NAMALWA (cell line): ENCODE results near the gene GTF2IRD1.
"Not testable (repeated sequence)": the region's sequence is repeated elsewhere in the genome, so short reads cannot be mapped to it uniquely, and the experiment has no call there.

Source experiments
- DNase-seq: peaks from one replicate; pipeline ENCODE4 v3.0.0-alpha.2; 2015; ENCODE audit warnings: low spot score

GTF2IRD1 gene, protein sequence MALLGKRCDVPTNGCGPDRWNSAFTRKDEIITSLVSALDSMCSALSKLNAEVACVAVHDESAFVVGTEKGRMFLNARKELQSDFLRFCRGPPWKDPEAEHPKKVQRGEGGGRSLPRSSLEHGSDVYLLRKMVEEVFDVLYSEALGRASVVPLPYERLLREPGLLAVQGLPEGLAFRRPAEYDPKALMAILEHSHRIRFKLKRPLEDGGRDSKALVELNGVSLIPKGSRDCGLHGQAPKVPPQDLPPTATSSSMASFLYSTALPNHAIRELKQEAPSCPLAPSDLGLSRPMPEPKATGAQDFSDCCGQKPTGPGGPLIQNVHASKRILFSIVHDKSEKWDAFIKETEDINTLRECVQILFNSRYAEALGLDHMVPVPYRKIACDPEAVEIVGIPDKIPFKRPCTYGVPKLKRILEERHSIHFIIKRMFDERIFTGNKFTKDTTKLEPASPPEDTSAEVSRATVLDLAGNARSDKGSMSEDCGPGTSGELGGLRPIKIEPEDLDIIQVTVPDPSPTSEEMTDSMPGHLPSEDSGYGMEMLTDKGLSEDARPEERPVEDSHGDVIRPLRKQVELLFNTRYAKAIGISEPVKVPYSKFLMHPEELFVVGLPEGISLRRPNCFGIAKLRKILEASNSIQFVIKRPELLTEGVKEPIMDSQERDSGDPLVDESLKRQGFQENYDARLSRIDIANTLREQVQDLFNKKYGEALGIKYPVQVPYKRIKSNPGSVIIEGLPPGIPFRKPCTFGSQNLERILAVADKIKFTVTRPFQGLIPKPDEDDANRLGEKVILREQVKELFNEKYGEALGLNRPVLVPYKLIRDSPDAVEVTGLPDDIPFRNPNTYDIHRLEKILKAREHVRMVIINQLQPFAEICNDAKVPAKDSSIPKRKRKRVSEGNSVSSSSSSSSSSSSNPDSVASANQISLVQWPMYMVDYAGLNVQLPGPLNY

DNA sequence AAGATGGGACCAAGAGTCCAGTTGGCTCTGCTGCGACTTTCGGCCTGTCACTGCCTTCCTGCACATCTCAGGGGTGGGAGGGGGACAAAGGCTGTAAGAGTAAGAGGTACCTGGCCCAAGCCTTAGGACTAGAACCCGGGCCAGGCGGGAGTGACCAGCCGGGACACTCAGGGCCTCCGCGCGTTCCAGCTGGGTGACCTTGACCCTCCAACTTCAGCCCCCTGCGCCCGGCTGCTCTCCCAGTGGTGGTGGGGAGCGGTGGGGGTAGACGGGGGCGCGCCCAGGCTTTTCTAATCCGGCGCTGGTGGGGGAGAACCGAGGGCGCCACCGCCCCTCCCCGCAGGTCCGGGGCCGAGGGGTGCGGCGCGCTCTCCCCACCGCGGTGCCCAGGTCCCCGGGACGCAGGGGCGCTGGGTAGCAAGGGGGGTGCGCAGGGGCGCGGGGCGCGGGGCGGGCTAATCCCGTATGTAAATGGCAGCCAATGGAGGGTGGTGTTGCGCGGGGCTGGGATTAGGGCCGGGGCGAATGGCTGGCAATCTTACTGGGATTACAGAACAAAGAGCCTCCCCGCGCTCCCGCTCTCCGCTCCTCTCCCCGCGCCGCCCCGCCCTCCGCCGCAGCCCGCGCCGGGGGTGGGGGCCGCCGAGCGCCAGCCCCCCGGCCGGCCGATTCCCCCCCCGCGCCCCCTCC, at the start of gene GTF2IRD1:
Gene GTF2IRD1, plus strand, starts transcription at position 585 of the 690 bp plus-strand sequence. CDS start 54,175 bp downstream, outside the sequence.
- DNase-seq, result peak; percentile 53

DNA sequence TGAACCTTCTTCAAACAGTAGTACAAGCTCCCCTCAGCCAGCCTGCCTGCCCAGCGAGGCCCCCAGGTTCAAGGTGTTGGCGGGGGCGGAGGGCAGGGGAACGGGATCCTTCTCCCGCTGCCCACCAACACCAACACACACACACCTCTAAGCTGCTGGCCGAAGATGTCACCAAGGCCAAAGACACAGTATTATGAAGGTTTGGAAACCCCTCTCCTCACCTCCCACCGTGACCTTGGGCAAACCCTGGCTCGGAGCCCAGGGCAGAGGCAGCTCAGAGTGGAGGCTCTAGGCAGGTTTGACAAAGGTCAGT, 49.4 kb upstream of the GTF2IRD1 start:
- no peak for DNase-seq

DNA sequence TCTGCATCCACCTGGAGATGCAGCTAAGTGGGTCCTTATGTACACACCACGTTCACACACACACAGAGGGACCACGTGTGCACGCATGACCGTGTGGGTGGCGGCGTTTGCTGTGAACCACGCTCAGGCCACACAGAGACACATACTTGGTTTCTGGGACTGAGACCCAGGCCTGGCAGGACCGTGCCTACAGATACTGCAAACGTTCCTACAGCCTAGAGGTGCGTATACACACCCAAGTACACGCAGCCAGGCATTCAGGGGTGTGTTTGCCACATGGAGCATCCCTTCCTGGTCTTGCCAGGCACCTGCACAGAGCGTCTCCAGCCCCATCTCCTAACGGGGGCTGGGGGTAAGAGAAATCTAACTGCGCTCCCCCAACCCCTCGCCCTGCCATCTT, 49.0 kb upstream of the GTF2IRD1 start:
- no peak for DNase-seq

DNA sequence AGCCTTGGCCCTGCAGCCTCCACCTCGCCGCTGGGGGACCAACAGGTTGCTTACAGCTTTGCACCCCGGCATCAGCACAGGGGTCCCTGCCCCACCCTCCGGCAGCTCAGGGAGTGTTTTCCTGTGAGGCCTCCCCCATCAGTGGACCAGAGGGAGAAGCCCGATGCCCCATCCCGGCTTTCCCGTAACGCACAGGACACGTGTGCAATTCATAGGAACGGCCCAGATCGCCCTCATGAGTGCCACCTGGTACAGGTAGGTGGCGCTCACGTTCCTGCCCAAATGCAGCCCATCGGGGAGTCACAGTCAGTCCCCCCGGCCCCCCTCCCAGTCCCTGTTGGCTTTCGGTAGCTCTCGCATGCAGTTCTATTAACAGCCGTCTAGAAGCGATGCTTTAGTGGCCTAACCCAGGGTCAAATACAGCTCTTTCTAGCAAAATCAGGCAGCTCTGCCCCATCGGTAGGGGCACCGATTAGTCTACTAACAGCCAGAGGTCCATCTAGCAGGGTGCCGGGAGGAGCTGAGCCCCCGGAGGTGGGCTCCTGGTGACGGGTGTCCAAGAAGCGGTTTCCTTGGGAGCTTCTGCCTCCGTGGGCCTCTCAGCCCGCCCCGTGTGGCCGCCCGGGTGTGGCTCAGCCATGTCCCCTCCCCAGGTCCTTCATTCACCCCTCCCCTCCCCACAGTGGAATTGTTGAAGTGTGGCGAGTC, 48.4 kb upstream of the GTF2IRD1 start:
- DNase-seq, result peak; percentile 63

DNA sequence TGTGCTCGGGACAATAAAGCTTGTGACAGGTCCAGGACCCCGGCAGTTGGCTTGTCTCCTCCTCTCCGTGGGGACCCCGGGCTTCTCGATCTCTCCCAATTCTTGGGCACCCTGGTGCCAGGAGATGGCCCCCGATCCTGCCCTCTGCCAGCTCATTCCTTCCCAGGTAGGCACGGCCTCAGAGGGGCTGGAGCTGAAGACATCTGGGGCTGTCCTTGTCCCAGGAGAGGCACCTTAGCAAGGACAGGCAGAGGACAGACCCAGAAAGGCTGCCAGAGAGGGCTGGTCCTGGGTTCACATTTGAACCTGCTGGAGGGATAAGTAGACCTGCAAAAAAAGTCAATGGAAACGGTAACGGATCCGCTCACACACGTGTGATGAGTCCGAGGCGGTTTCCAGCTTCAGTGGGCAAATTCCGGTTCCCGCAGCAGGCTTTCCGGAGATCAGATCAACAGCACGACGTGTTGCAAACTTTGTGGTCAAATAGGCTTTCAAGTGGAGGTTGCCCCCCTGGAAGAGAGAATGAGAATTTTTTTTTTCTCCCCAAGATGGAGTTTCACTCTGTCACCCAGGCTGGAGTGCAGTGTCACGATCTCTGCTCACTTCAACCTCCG, 47.7 kb upstream of the GTF2IRD1 start:
- DNase-seq, result no peak

DNA sequence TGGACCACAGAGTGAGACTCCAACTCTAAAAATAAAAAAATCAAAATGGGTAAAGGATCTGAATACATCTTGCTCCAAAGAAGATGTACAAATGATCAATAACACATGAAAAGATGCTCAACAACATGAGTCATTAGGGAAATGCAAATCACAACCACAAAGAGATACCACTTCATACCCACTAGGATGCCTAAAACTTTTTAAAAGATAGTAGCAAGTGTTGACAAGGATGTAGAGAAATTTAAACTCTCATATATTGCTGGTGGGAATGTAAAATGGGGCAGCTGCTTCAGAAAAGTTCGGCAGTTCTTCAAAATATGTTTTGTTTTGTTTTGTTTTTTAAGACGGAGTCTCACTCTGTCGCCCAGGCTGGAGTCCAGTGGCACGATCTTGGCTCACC, 45.7 kb upstream of the GTF2IRD1 start:
- DNase-seq, result no peak

DNA sequence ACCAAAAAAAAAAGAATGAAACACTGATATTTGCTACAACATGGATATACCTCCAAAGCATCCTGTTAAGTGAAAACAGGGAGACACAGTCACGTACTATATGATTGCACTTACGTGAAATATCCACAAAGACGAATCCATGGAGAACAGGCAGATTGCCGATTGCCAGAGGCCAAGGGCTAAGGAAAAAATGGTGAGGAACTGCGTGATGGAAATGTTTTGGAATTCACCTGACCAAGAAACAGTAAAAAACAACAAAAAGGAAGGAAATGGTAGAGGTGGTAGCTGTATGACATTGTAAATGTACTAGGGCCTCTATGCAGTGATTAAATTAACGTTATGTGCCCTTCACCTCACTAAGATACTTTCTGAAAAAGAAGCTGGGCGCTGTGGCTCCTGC, 44.1 kb upstream of the GTF2IRD1 start:
- no peak for DNase-seq

DNA sequence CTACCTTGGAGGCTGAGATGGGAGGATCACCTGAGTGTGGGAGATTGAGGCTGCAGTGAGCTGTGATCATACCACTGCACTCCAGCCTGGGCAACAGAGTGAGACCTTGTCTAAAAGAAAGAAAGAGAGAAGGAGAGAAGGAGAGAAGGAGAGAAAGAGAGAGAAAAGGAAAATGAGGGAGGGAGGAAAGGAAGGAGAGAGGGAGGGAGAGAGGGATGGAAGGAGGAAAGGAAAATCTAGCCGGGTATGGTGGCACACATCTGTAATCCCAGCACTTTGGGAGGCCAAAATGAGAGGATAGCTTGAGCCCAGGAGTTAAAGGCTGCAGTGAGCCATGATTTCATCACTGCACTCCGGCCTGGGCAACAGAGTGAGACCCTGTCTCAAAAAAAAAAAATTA, 42.9 kb upstream of the GTF2IRD1 start:
- DNase-seq, result no peak

DNA sequence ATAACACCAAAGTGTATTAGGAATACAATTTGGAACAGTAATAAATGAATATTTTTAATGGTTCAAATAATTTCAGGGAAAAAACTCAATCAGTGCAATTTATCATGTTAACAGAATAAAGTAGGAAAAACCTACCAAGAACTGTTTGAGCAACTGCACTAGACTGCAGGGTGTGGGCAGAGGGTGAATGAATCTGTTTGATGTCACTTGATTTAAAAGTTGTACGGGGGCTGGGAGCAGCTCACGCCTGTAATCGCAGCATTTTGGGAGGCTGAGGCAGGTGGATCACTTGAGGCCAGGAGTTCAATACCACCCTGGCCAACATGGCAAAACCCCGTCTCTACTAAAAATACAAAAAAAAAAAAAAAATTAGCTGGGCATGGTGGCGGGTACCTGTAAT, 42.1 kb upstream of the GTF2IRD1 start:
- not testable (repeated sequence) for DNase-seq

DNA sequence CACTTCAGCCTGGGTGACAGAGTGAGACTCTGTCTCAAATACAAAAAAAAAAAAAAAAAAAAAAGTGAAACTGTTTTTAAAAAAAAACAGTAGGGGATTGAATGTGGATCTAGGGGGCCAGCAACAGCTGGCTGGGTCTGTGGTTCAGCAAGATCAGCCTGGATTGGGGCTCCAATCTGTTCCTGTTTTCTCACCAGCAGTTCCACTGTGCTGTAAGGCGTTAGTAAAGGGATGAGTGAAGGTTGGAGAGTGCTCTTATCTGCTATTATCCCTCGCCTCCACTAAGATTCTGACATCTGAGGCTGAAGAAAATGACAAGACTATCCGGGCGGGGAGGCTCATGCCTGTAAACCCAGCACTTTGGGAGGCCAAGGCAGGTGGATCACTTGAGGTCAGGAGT, 41.6 kb upstream of the GTF2IRD1 start:
- DNase-seq, result no peak

DNA sequence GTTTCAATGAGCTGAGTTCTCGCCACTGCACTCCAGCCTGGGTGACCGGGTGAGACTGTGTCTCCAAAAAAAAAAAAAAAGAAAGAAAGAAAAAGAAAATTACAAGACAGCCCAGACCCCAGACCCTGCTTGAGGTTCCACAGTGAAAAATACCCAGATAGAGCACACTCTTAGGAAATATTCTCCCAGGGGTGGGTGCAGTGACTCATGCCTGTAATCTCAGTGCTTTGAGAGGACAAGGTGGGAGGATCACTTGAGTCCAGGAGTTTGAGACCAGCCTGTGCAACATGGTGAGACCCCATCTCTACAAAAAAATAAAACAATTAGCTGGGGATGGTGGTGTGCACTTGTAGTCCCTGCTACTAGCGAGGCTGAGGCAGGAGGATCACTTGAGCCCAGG, 41.1 kb upstream of the GTF2IRD1 start:
- DNase-seq, result no peak

DNA sequence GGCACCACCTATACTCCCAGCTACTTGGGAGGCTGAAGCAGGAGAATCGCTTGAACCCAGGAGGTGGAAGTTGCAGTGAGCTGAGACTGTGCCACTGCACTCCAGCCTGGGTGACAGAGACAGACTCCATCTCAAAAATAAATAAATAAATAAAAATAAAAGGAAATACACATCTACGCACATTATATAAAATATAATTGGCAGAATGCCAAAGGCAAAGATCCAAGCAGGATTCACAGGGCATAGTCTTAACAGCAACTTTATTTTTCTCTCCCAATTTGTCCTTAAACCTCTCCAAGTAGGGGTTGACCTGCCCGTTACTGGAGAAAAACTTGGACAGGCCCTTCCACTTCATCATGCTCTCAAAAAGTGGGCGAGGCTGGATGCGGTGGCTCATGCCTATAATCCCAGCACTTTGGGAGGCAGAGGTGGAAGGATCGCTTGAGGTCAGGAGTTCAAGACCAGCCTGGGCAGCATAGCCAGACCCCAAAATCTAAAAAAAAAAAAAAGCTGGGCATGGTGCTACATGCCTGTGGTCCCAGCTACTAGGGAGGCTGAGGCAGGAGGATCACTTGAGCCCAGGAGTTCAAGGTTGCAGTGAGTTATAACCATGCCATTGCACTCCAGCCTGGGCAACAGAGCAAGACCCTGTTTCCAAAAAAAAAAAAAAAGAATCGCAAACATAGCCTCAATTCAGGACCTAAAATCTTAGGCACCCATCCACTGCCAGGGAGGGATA, 38.9 kb upstream of the GTF2IRD1 start:
- DNase-seq, result not testable (repeated sequence)

DNA sequence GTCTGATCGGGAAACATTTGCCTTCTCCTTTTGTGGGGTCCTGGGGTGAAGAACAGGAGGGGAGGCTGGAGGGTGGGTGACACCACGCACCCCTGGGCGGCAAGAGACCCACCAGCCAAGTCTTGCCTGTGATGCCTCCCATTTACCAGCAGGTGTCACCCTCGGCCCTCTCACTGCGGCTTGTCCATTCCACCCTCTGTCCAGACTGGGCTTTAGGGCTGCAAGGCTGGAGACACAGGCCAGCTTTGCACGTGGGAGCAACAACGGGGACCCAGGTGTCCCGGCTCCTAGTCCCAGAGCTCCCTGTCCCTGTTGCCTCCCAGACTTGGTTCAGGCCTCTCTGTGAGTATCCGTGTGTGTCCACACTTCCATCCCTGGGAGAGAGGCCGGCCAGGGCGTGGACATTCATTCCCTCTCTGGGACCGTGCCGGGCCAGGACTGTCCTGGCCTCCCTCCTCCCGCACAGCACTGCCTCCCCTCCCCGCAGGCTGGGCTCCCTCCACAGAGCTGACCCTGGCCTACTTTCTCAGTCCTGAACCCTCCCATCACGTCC, 36.2 kb upstream of the GTF2IRD1 start:
- DNase-seq, result peak; percentile 78

DNA sequence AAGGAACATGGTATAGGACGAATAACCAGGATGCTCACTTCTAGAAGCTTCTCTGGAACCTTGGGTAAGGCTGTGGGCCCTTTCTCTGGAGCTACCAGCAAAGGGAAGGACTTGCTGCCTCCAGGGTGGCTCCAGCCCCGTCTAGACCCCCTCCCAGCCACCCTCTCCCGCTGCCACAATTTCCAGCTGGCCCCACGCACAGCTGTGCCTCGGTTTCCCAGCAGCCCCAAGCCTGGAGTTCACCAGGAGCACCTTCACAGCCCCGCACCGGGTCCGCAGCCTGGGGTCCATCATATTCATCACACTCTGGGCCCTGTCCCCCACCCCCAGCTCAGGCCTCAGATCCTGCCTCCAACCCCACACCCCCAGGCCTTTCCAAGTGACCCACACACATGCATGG, 35.6 kb upstream of the GTF2IRD1 start:
- DNase-seq, result no peak

DNA sequence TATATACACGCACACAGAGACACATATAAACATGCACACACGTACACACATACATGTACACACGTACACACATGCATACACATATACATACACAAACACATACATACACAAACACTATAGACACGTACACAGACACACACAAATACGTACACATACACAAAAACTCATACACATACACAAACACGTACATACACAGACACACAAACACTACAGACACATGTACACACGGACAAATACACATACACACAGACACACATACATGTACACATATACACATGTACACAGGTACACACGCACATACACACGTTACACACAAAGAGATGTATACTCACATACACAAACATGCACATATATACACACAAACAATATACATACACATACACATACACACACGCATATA, 35.2 kb upstream of the GTF2IRD1 start:
- DNase-seq, result no peak

DNA sequence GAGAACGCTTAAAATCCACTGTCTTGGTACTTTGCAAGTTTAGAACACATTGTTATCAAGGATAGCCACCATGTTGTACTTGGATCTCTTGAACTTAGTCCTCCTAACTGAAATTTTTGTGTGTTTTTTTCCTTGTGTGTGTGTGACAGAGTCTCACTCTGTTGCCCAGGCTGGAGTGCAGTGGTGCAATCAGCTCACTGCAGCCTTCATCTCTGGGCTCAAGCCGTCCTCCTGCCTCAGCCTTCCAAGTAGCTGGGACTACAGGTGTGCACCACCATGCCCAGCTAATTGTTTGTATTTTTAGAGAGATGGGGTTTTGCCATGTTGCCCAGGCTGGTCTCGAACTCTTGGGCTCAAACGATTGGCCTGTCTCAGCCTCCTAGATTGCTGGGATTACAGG, 34.5 kb upstream of the GTF2IRD1 start:
- DNase-seq, result not testable (repeated sequence)

DNA sequence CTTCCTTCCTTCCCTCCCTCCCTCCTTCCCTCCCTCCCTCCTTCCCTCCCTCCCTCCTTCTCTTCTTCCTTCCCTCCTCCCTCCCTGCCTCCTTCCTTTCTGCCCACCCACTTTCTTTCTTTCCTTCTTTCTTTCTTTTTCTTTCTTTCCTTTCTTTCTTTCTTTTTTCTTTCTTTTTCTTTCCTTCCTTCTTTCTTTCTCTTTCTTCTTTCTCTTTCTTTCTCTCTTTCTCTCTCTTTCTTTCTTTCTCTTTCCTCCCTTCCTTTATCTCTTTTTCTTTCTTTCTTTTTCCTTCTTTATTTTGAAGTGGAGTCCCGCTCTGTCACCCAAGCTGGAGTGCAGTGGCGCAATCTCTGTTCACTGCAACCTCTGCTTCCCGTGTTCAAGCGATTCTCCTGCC, 33.7 kb upstream of the GTF2IRD1 start:
- DNase-seq, result no peak

DNA sequence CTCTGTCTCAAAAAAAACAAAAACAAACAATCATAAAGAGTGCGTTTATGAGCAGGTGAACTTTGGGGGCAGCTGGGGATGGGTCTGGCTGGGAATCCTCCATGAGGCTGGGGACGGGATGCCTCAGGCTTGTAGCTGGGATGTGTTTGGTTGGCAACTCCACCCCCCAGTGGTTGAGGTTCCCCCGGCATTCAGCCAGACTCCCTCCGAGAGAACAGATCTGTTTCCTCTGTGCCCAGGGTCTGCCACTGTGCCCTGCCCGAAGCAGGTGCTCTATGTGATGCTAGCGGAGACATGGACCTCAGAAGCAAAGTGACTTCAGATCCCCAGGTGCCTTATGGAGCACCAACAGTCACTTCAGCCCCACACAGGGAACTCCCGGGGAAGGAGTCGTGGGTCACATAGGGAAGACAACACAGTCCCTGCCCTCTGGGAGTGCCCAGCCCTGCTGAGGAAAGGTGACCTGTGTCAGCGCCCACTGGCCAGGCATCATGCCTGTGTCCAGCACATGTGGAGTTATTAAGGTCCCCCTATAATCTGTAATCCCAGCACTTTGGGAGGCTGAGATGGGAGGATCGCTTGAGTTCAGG, 29.3 kb upstream of the GTF2IRD1 start:
- no peak for DNase-seq

DNA sequence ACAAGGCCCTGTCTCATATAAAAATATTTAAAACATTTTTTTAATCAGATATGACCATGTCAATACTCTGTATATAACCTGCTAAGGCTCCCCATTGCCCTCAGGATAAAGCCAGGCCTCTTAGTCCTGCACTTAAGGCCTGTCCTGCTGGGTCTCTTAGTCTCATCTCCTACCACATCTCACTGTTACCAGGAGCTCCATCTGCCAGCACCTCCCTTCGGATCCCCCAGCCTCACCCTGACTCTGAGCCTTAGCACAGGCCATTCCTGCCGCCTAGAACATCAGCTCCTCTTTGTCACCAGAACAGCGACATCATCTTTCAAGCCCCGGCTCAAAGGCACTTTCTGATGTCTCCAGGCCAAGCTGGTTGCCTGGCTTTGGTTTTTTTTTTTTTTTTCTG, 25.7 kb upstream of the GTF2IRD1 start:
- DNase-seq, result no peak

DNA sequence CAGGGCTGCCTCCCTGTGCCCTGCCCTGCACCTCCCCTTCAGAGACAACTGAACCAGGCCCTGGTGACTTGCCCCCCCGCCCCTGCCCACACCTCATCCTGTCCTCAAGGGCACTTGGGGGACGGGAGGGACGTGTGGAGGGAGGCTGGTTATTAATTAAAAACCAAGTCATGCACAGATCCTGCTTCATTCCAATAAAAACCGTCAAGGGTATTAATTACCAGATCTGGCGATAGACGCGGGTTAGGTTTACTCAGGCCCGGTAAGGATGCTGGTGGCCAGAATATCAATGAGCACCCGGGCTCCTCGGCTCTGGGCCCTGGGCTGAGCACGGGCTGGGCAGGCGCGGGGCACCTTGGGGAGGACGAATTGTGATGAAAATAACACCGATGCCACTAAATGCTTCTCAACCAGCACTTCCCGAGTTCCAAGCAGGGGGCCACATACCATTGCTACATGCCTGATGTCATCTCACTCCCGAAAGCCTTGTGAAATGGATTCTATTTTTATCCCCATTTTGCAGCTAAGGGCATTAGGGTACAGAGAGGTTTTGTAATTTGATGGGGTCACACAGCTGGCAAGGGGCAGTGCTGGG, 24.5 kb upstream of the GTF2IRD1 start:
- no peak for DNase-seq
